Right lobe of liver (tissue), 4 donors: Measurements from ENCODE around the gene PPP2R5B.

Experiments used
- POLR2A ChIP-seq: fragments of 450-650 bp; IDR thresholded peaks from one replicate; pipeline ENCODE4 v1.6.1; 2017; ENCODE audit warnings: antibody characterized with exemption, mild to moderate bottlenecking
- TF ChIP-seq, protein P1 (sequence below), 4 donors: fragments of 200-600 bp in 3 of 4; fragments of 450-650 bp in 1 of 4; IDR thresholded peaks; one replicate each; pipeline versions ENCODE4 v1.5.1 to v1.8.0; 2016 to 2022; ENCODE audit warnings: antibody characterized with exemption in 4 of 4, mild to moderate bottlenecking in 2 of 4
- donor health status: DM: no; HTN: no; CAD: no.
- donor health status: DM: no; HTN: no; CAD: no.
- donor health status: DM: no; HTN: yes; CAD: no.

DNA sequence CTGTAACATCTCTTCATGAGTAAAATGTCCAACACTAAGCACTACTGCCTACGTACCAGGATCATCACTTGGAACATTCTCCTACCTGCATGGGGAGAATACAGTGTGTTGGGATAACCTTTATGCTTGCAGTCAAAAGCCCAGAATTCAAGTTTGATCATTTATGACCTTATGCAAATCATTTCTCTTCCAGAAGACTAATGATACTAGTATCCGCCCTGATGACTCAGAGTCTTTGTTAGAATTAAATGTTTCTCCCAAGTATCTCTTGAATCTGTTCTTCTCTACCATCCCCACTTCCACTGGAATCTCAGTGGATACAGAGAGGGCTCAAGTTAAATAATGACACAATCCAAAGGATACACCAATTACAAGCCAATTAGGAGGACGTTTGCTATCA, 35.0 kb downstream of the PPP2R5B start:
- TF ChIP-seq, protein P1, sequence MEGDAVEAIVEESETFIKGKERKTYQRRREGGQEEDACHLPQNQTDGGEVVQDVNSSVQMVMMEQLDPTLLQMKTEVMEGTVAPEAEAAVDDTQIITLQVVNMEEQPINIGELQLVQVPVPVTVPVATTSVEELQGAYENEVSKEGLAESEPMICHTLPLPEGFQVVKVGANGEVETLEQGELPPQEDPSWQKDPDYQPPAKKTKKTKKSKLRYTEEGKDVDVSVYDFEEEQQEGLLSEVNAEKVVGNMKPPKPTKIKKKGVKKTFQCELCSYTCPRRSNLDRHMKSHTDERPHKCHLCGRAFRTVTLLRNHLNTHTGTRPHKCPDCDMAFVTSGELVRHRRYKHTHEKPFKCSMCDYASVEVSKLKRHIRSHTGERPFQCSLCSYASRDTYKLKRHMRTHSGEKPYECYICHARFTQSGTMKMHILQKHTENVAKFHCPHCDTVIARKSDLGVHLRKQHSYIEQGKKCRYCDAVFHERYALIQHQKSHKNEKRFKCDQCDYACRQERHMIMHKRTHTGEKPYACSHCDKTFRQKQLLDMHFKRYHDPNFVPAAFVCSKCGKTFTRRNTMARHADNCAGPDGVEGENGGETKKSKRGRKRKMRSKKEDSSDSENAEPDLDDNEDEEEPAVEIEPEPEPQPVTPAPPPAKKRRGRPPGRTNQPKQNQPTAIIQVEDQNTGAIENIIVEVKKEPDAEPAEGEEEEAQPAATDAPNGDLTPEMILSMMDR (IDR thresholded peaks at IDR 0.05), result no peak
- no peak for TF ChIP-seq POLR2A
